Left cardiac atrium (tissue), 4 donors: Measurements from ENCODE around the gene OR2V1. TPM values are rescaled to one million over a fixed set of nuclear protein-coding genes. Genes with fewer than 3 reads are reported as not detected.
"Not testable (repeated sequence)": the region's sequence is repeated elsewhere in the genome, so short reads cannot be mapped to it uniquely, and the experiment has no call there.

Experiments used
- ATAC-seq, 2 donors: fragments of 200-7000 bp; cut with Tn5 transposase; one replicate each; pipeline ENCODE4 v1.9.1; 2020; ENCODE audit warnings: mild to moderate bottlenecking in 2 of 2, moderate library complexity in 2 of 2
- DNase-seq: peaks from one replicate; pipeline ENCODE4 v3.0.0-alpha.2; 2020
- intact Hi-C, 2 donors: fragments of 100-400 bp; cut with DNase I; formaldehyde crosslinking; loops; one replicate each; pipeline versions ENCODE4 v1.14.1 to v1.15.1; 2022 to 2023
- total RNA-seq, 2 donors: library from RNA; stranded (reverse); fragmentation: NEBNext Ultra II Directional; extraction: Animal tissue kit (Norgen Biotek cat#: 25700); gene quantifications; one replicate each; pipeline ENCODE4 v1.2.1, GENCODE V29; 2021
- donor health status: DM: no; HTN: yes; CAD: no.
- donor health status: DM: no; HTN: yes; CAD: no; lungs with severe emphysema.
- donor health status: DM: yes; HTN: yes; CAD: no.
- donor health status: Dilated cardiomyopathy.

The OR2V1 gene
- total RNA-seq, 2 donors from 2014 or later, result not detected

- ATAC-seq (no peak), DNase-seq (no peak)
- intact Hi-C loops, result no loop called here
Observed at GRCh38 chr5:181161534-181162175, 30.7 kb upstream of the OR2V1 start.

GRCh38 chr5:181160755-181161533 is 30.0 kb upstream of the OR2V1 start:
- peak; percentile 39 for DNase-seq

GRCh38 chr5:181160152-181160754 is 29.3 kb upstream of the OR2V1 start:
- DNase-seq (peak; percentile 48), ATAC-seq (peak; percentile 27 to 59)
- intact Hi-C loops, result no loop called here

More at GRCh38 chr5:181160755-181161533, 30.0 kb upstream of the OR2V1 start:
- peak in 1 of 2 donors; percentile 18 for ATAC-seq
- intact Hi-C loops, result not testable (repeated sequence)

- ATAC-seq (peak; percentile 92), DNase-seq (peak; percentile 81)
- intact Hi-C loops, result loop anchor here (5.0 to 10.0 kb wide), 2 partner anchors 292 to 375 kb away; no protein-coding TSS in a partner anchor
Observed at GRCh38 chr5:181159286-181160151, 28.6 kb upstream of the OR2V1 start.

GRCh38 chr5:181158869-181159268 is 27.9 kb upstream of the OR2V1 start:
- intact Hi-C loops, result loop anchor here (5.0 to 10.0 kb wide), 2 partner anchors 292 to 374 kb away; no protein-coding TSS in a partner anchor
- DNase-seq (no peak), ATAC-seq (no peak)

- intact Hi-C loops, result loop anchor here (5.0 to 10.0 kb wide), 2 partner anchors 289 to 372 kb away; no protein-coding TSS in a partner anchor
- ATAC-seq, result no peak
- DNase-seq, result no peak
Observed at GRCh38 chr5:181156758-181157157, 25.8 kb upstream of the OR2V1 start.

- ATAC-seq, result no peak
- intact Hi-C loops, result loop anchor here in 1 of 2 donors (10.0 kb wide), 1 partner anchor 369 kb away; no protein-coding TSS in a partner anchor
- DNase-seq, result no peak
Observed at GRCh38 chr5:181153814-181154213, 22.8 kb upstream of the OR2V1 start.

- intact Hi-C loops, result loop anchor here in 1 of 2 donors (10.0 kb wide), 1 partner anchor 368 kb away; no protein-coding TSS in a partner anchor
- ATAC-seq, result no peak
- no peak for DNase-seq
Observed at GRCh38 chr5:181152406-181152805, 21.4 kb upstream of the OR2V1 start.

- DNase-seq (no peak), ATAC-seq (no peak)
- intact Hi-C loops, result loop anchor here in 1 of 2 donors (10.0 kb wide), 1 partner anchor 366 kb away; no protein-coding TSS in a partner anchor
Observed at GRCh38 chr5:181151146-181151545, 20.2 kb upstream of the OR2V1 start.

- intact Hi-C loops, result loop anchor here in 1 of 2 donors (10.0 kb wide), 1 partner anchor 365 kb away; no protein-coding TSS in a partner anchor
- DNase-seq (no peak), ATAC-seq (no peak)
Observed at GRCh38 chr5:181149806-181150733, 19.1 kb upstream of the OR2V1 start.

- intact Hi-C loops, result no loop called here
- DNase-seq (no peak), ATAC-seq (no peak)
Observed at GRCh38 chr5:181149355-181149754, 18.4 kb upstream of the OR2V1 start.

GRCh38 chr5:181146927-181147636 is 16.1 kb upstream of the OR2V1 start, which contains the start of gene OR2V2:
Gene OR2V2 (plus strand): TSS chr5:181147586. CDS start chr5:181154943, 7,357 bp downstream.
- DNase-seq, ATAC-seq, intact Hi-C loops: not testable (repeated sequence)

- ATAC-seq (no peak), DNase-seq (no peak)
- intact Hi-C loops, result no loop called here
Observed at GRCh38 chr5:181145133-181145532, 14.2 kb upstream of the OR2V1 start.

GRCh38 chr5:181142054-181142453 is 11.1 kb upstream of the OR2V1 start:
- intact Hi-C loops, result no loop called here
- DNase-seq (no peak), ATAC-seq (no peak)

GRCh38 chr5:181140766-181141165 is 9.8 kb upstream of the OR2V1 start:
- intact Hi-C loops, result no loop called here
- DNase-seq, result no peak
- no peak for ATAC-seq

- ATAC-seq (no peak), DNase-seq (no peak)
- intact Hi-C loops, result no loop called here
Observed at GRCh38 chr5:181138258-181138657, 7.3 kb upstream of the OR2V1 start.
